ENCODE data around the gene FGGY.
"Not testable (repeated sequence)": the region's sequence is repeated elsewhere in the genome, so short reads cannot be mapped to it uniquely, and the experiment has no call there.

Gene FGGY

DNA sequence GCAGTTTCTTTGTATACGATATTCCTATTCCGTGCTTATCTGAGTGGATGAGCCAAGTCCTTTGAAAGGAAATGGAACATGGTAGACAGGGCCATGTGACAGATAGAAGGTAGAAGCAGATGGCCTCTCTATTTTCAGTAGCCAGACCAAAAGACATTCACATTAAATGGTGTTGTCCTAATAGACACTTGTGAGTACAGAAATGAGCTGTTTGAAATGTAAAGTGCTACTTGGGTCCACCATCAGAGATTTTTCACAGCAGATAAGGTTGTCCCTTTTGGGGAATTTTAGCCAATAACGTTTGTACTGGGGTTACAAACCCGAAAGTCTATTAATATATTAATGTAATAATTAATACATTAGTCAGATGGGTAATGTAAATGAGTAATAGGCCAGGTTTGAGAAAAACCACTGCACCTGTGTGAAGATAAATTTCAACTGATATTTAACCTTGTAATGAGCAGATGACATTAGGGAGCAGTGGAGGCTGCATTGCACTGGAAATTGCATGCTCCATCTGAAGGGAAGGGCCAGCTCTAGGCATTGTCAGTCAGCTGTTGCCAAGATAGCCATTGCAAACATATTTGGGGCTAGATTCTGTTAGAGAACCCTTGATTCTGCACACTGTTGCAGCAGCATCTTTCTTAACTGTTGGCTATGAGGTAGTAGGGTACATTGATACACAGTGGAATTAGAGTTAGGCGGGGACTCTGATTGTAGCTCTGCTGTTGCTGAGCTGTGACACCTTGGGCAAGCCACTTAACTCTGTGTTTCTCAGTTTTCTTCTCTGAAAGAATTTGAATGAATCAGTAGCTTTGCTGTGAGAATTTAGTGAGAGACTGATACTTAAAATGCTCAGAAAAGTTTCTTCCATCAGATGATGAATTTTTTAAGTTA is 43.8 kb downstream of the FGGY start:
- DNase-seq: no peak
- TF ChIP-seq GATA1 (IDR thresholded peaks at IDR 0.05; ENCODE audit: low read depth, low read length): no peak
- no peak for TF ChIP-seq POLR2A (IDR thresholded peaks at IDR 0.05; ENCODE audit: low read length)

DNA sequence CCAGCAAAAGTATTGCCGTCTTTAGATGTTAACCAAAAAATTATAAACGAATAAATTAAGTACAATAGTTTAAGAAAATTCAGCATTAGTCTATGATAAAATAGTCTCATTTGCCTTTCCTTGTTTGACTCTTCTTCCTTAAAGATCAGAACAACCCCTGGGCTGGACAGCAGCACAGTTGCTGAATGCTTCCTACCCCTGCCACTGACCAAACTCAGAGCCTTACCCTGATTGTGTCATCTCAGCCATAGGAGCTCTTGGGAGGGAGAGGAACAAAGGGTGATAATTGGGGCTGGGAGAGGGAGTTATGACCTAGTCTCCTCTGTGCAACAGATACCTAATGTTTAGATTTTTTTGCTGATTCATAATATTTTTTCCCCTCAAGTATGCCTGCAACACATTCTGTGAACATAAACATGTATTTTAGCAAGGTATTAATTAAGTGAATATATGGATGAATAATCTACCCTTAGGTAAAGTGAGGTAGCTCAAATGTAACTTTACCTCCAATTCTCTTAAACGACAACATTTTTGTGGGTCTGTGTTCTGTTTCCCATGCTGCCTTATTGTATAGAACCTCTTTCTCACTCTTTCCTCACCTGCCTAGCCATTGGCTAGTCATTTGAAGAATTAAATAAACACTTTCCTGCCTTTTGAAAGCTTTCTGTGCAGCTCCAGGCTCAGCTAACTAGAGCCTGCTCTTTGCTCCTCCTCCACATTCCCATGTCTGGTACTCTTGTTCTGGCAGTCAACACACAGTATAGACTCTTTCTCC is 46.1 kb downstream of the FGGY start:
- DNase-seq: no peak
- TF ChIP-seq POLR2A (IDR thresholded peaks at IDR 0.05; ENCODE audit: low read length) (no peak), GATA1 (IDR thresholded peaks at IDR 0.05; ENCODE audit: low read depth, low read length) (no peak)

DNA sequence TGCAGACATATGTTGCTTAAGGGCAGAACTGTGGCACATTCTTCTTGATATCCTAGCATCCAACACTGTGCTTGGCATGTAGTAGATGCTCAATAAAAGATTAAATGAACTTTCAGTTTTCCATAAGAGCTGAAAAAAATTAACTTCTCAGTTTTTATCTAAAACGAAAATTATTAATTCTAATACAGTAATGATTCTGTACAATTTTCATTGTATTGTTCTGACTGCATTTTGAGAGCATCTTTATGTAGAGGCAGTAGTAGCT is 46.6 kb downstream of the FGGY start:
- no peak for TF ChIP-seq POLR2A (IDR thresholded peaks at IDR 0.05; ENCODE audit: low read length)
- DNase-seq: no peak

DNA sequence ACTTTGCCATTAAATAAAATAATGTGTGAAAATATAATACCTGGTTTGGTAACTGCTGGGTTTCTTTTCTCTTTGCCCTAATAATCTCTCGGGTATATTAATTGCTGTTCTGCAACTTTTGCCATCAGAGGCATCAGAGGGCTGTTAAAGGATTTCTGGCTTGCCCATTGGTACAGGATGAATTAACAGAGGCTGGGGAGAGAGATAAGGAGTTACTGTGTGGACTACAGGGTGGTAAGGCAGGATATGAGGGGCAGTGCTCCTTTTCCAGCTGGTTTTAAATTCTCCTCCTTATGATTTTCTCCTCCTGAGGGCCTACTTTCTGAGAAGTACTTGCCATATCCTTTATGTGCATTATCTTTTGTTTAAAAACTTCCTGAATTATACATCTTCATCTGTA is 48.3 kb downstream of the FGGY start:
- DNase-seq: peak in 1 of 2 experiments; percentile 5
- TF ChIP-seq POLR2A (IDR thresholded peaks at IDR 0.05; ENCODE audit: low read length): no peak
- no peak for TF ChIP-seq GATA1 (IDR thresholded peaks at IDR 0.05; ENCODE audit: low read depth, low read length)

DNA sequence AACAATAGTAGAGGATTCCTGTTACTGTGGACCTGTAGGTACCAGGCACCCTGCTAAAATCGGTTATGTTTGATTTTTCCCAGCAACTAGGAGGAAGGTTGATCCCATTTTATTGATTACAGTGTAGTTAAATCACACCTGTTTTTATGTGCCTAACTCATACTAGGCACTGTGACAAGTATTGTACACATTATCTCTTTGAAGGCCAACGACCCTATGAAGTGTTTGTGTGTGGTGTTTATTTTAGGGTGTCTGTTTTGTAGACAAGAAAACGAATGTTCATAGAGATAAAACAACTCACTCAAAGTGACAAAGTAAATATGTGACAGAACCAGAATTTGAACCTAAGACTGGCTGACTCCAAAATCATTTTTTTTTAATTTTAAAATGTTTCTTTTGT is 49.5 kb downstream of the FGGY start:
- TF ChIP-seq GATA1 (IDR thresholded peaks at IDR 0.05; ENCODE audit: low read depth, low read length) (no peak), POLR2A (IDR thresholded peaks at IDR 0.05; ENCODE audit: low read length) (no peak)
- DNase-seq: no peak

DNA sequence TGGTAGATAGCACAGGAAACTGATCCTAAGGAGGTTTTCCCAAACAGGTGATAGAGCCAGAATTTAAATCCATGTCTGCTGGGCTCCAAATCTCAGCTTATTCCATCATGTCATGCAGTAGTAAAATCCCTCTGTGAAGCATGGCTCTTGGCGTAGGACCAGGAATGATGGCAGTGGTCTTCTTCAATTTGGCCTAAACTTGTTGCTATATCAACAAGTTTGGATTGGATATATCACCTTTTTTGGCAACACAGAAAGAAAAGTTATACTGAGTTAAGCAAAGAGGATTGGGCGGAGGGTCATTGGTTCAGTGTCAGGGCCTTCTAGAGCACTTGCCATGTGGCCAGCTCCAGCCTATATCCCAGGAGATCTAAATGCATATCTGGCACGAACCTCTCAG is 52.2 kb downstream of the FGGY start:
- TF ChIP-seq POLR2A (IDR thresholded peaks at IDR 0.05; ENCODE audit: low read length) (no peak), GATA1 (IDR thresholded peaks at IDR 0.05; ENCODE audit: low read depth, low read length) (no peak)
- DNase-seq: no peak

DNA sequence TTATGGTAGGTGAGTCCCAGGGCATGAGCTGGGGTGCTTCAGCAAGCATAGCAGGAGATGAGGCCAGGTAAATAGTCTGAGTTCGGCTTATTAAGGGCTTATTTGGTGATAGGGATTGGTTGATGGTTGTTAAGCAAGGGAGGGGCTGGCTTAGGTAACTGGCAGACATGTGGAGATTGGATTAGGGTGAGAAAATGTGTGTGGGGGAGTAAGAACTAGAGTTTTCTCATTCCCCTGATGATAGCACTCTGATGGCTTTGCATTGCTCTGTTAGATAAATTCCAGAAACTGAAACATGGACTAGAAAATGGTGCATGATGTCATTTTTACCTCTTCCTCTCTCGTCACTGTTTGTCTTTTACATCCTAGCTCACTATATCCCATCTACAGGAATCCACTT is 53.6 kb downstream of the FGGY start:
- no peak for DNase-seq
- TF ChIP-seq GATA1 (IDR thresholded peaks at IDR 0.05; ENCODE audit: low read depth, low read length) (no peak), POLR2A (IDR thresholded peaks at IDR 0.05; ENCODE audit: low read length) (no peak)

DNA sequence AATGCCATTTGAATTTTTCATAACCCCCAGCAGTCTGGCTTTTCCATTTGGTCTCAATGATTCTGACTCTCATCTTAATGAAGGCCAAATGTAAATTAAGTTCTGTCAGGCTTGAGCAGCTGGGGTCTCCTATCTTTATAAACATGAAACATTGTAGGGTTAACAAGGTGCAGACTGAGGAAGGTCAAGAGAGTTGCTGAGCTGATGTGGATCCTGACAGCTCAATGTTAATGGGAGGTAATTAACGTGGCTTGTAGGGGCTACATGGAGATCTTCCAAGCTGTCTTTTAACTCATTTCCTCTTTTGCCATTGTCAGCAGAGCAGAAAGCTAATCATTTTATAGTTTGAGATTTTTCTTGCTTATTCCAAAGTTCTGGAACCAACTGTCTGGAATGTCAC is 55.2 kb downstream of the FGGY start:
- no peak for DNase-seq

DNA sequence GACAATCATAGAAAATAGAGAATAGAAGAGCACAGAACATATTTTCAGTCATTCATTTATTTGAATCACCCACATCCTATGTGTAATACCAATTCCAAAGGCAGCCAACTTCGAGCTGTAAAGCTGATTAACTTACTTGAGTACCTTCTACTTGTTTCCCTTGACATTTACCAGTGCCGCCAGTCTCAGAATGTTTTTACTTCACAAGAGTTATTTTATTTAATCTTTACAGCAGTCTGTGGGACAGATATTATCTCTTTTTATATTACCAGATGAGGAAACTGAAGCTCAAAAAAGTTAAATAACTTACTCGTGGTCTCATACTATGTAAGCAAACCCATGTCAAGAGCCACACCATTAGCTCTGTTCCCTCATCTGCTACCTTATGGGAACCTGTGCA is 56.6 kb downstream of the FGGY start:
- no peak for DNase-seq
- no peak for TF ChIP-seq GATA1 (IDR thresholded peaks at IDR 0.05; ENCODE audit: low read depth, low read length)
- TF ChIP-seq POLR2A (IDR thresholded peaks at IDR 0.05; ENCODE audit: low read length): no peak

More for the DNA sequence above, 55.2 kb downstream of the FGGY start:
- TF ChIP-seq GATA1 (IDR thresholded peaks at IDR 0.05; ENCODE audit: low read depth, low read length) (no peak), POLR2A (IDR thresholded peaks at IDR 0.05; ENCODE audit: low read length) (no peak)

DNA sequence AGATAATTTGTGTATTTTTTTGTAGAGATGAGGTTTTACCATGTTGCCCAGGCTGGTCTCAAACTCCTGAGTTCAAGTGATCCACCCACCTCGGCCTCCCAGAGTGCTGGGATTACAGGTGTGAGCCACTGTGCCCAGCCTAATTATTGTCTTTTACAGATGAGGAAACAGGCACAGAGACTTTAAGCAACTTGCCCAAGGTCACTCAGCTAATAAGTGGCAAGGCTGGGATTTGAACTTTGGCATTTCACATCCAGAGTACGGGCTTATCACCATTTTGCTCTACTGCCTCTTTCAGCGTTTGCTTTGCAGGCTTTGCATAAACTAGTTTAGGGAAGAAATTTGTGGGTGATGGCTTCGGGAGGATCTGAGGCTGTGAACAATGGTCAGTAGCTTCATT is 57.3 kb downstream of the FGGY start:
- not testable (repeated sequence) for DNase-seq

DNA sequence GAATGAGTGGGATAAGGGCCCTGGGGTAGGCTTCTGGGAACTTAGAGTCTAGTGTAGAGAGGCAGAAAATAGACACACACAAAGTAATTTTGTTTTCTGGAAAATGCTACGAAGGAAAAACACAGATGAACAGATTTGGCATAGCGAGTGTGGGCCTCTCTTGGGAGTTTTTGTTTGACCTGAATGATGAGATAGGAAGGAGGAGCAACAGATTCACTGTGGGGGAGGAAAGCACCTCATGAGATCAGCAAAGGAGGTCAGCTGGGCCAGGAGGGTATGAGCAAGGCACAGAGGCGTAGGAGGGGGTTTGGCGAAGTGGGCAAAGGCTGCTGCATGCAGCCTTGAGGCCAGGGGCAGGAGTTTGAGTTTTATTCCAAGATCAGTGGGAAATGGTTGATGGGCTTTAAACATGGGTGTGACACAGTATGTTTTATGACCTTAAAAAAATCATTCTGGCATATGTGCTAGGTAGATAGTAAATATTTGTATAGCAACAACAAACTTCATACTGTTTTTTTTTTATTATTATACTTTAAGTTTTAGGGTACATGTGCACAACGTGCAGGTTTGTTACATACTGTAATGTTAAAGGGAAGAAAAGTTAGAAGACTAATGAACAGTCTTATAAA is 57.9 kb downstream of the FGGY start:
- DNase-seq: no peak
- no peak for TF ChIP-seq POLR2A (IDR thresholded peaks at IDR 0.05; ENCODE audit: low read length)
- TF ChIP-seq GATA1 (IDR thresholded peaks at IDR 0.05; ENCODE audit: low read depth, low read length): no peak

DNA sequence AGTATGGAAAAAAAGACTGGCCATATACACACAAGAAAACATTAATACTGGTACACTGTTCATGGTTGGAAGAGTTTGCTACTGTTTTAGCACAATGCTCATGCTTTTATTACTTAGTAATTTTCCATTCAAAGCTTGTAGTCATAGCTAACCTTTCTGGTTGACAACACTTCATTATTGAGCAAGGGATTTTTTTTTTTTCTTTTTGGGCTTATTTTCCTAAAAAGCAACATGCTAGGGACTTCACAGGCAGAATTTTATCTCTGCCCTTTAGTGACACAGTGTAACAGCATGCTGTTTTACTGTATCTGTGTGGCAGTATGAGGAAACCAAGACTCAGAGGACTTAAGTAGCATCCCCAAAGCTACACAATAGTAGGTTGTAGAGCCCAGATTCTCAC is 58.5 kb downstream of the FGGY start:
- TF ChIP-seq GATA1 (IDR thresholded peaks at IDR 0.05; ENCODE audit: low read depth, low read length): no peak
- no peak for TF ChIP-seq POLR2A (IDR thresholded peaks at IDR 0.05; ENCODE audit: low read length)
- no peak for DNase-seq

DNA sequence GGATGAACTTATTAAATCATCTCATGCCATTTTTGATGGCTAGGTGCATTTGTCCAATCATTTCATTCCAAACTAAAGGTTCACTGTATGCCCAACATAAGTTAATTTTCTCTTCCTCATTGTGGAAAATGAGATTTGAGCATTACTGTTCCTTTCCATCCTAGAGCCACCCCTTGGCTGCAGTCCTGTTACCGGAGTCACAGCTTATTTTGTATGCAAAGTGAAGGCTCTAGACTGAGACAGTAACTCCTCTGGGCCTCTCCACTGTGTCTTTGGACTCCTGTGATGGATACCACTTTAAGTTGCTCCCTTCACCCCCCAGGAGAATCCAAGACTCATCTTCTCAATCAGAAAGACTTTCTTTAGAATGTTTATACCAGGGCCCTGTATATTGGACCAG is 59.7 kb downstream of the FGGY start:
- TF ChIP-seq POLR2A (IDR thresholded peaks at IDR 0.05; ENCODE audit: low read length) (no peak), GATA1 (IDR thresholded peaks at IDR 0.05; ENCODE audit: low read depth, low read length) (no peak)
- DNase-seq: no peak

DNA sequence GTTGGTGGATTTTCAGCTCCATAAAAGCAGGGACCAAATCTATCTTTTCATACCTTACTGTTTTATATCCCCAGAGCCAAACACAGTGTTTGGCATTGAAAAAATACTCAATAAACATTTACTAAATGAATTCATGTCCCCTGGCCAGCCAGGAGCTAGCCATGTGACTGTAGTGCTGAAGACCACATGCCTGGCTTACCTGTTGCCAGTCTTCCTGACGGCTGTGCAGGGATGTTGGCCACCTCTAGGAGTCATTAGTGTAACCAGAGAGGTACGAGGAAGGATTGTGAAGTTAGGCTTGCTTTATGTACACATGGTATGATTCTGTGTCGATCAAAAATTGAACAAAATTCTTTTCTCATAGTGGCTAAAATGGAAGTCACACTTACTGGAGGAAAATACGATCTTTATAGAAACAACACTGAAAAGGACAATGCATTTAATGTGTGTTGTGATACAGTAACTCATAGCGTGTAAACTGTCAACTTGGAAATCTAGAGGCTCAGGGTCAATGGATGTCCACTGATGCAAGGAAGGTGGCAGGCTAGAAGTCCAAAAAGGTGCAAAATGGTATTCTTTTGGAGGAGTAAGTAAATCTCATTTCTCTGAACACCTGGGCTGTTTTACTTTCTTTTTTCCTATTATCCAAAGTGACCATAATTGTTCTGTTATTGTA is 60.9 kb downstream of the FGGY start:
- no peak for DNase-seq
- TF ChIP-seq POLR2A (IDR thresholded peaks at IDR 0.05; ENCODE audit: low read length) (no peak), GATA1 (IDR thresholded peaks at IDR 0.05; ENCODE audit: low read depth, low read length) (no peak)
